Hepatocyte (in vitro differentiated cells): ENCODE data around the gene KBTBD2. TPM values are rescaled to one million over a fixed set of nuclear protein-coding genes. Genes with fewer than 3 reads are reported as not detected.
"Not testable (repeated sequence)": the region's sequence is repeated elsewhere in the genome, so short reads cannot be mapped to it uniquely, and the experiment has no call there.

ENCODE experiments used
- DNase-seq: peaks from one replicate; pipeline ENCODE4 v3.0.0-alpha.2; 2016; ENCODE audit warnings: low spot score
- H2AFZ ChIP-seq: fragments of 200-600 bp; sonication (generic); 2 replicates; pipeline ENCODE4 v1.6.0; 2016; ENCODE audit warnings: antibody characterized with exemption, mild to moderate bottlenecking
- H3K27ac ChIP-seq: fragments of 200-600 bp; sonication (generic); 2 replicates; pipeline ENCODE4 v1.5.1; 2016; ENCODE audit warnings: mild to moderate bottlenecking
- H3K27me3 ChIP-seq: fragments of 200-600 bp; sonication (generic); 2 replicates; pipeline ENCODE4 v1.6.1; 2016
- H3K36me3 ChIP-seq: fragments of 200-600 bp; sonication (generic); replicated peaks from 2 replicates; pipeline ENCODE4 v1.5.1; 2016; ENCODE audit warnings: low read depth; ENCODE audit not compliant: insufficient read depth
- H3K4me1 ChIP-seq: fragments of 200-600 bp; sonication (generic); 2 replicates; pipeline ENCODE4 v1.5.1; 2016; ENCODE audit warnings: mild to moderate bottlenecking, moderate library complexity; ENCODE audit not compliant: insufficient read depth
- H3K4me2 ChIP-seq: fragments of 200-600 bp; sonication (generic); 2 replicates; pipeline ENCODE4 v1.6.0; 2016
- H3K4me3 ChIP-seq: fragments of 200-600 bp; sonication (generic); 2 replicates; pipeline ENCODE4 v1.5.1; 2016; ENCODE audit warnings: mild to moderate bottlenecking
- H3K79me2 ChIP-seq: fragments of 200-600 bp; sonication (generic); 2 replicates; pipeline ENCODE4 v1.6.0; 2017; ENCODE audit warnings: mild to moderate bottlenecking
- H3K9me2 ChIP-seq: fragments of 200-600 bp; sonication (generic); replicated peaks from 2 replicates; pipeline ENCODE4 v1.6.0; 2017; ENCODE audit warnings: mild to moderate bottlenecking; ENCODE audit not compliant: insufficient read depth
- H3K9me3 ChIP-seq: fragments of 200-600 bp; sonication (generic); 2 replicates; pipeline ENCODE4 v1.5.1; 2016; ENCODE audit warnings: low read depth, mild to moderate bottlenecking
- H4K20me1 ChIP-seq: fragments of 200-600 bp; sonication (generic); 2 replicates; pipeline ENCODE4 v1.6.0; 2016; ENCODE audit warnings: mild to moderate bottlenecking; ENCODE audit not compliant: insufficient read depth, poor library complexity, severe bottlenecking
- CTCF ChIP-seq: fragments of 200-600 bp; sonication (generic); IDR thresholded peaks from 2 replicates; pipeline ENCODE4 v1.5.1; 2016; ENCODE audit warnings: antibody characterized with exemption, mild to moderate bottlenecking; ENCODE audit not compliant: poor library complexity
- EZH2 ChIP-seq: fragments of 200-600 bp; sonication (generic); IDR thresholded peaks from 2 replicates; pipeline ENCODE4 v1.6.1; 2016; ENCODE audit warnings: antibody characterized with exemption, mild to moderate bottlenecking, borderline replicate concordance
- EZH2phosphoT487 ChIP-seq: fragments of 200-600 bp; sonication (generic); IDR thresholded peaks from one replicate; pipeline ENCODE4 v1.6.1; 2018; ENCODE audit warnings: antibody characterized with exemption, mild to moderate bottlenecking, low read depth, moderate library complexity; ENCODE audit not compliant: unreplicated experiment, severe bottlenecking
- WGBS: methylation state at CpG from one replicate; pipeline ENCODE4 v1.1.6; 2016; ENCODE audit warnings: low lambda C conversion rate; ENCODE audit errors: missing lambda C conversion rate; 5-methylcytosine and 5-hydroxymethylcytosine counted together
- polyA plus RNA-seq: library from polyadenylated mRNA; unstranded; fragments of >200 nt; fragmentation: Nextera tagmentation; extraction: Ambion mirVana; gene quantifications from 2 replicates; pipeline ENCODE4 v1.2.1, GENCODE V29; 2016
- total RNA-seq: library from RNA; depleted of rRNA; stranded (reverse); fragments of >200 nt; gene quantifications from 2 replicates; pipeline ENCODE4 v1.2.3, GENCODE V29; 2014

The KBTBD2 gene
- total and polyA plus RNA-seq, 2 experiments from 2014 or later: 23.7 to 49.7 TPM

- Histone ChIP-seq H4K20me1 (peaks cover 75% of the 10 kb centered on the region), H3K4me3 (no peak overlapping the region), H3K9me3 (no peaks in the 10 kb centered on the region), H3K27me3 (no peaks in the 10 kb centered on the region), H3K27ac (no peak overlapping the region), H3K4me1 (peaks cover 31% of the 10 kb centered on the region), H2AFZ (no peak overlapping the region), H3K36me3 (no peaks in the 10 kb centered on the region), H3K9me2 (no peaks in the 10 kb centered on the region), H3K4me2 (peak overlapping the region; percentile 22), H3K79me2 (peaks cover 80% of the 10 kb centered on the region)
- no peak for DNase-seq
- TF ChIP-seq EZH2phosphoT487: no peak
- no peak for TF ChIP-seq EZH2
- TF ChIP-seq CTCF: no peak
- WGBS: 77% methylated on average over 3 of the region's 3 CpGs
Observed at GRCh38 chr7:32887395-32887794, 4.2 kb downstream of the KBTBD2 start.

- Histone ChIP-seq H2AFZ (no peak overlapping the region), H3K4me1 (peaks cover 3% of the 10 kb centered on the region), H4K20me1 (peaks cover 81% of the 10 kb centered on the region), H3K4me2 (no peak overlapping the region), H3K27me3 (no peaks in the 10 kb centered on the region), H3K9me3 (no peaks in the 10 kb centered on the region), H3K36me3 (no peaks in the 10 kb centered on the region), H3K27ac (no peak overlapping the region), H3K79me2 (peaks cover 100% of the 10 kb centered on the region), H3K9me2 (no peaks in the 10 kb centered on the region), H3K4me3 (no peak overlapping the region)
- 93% methylated on average over 2 of the region's 2 CpGs for WGBS
- DNase-seq: no peak
- TF ChIP-seq CTCF: no peak
- no peak for TF ChIP-seq EZH2
- TF ChIP-seq EZH2phosphoT487: no peak
Observed at GRCh38 chr7:32881074-32881982, 10.2 kb downstream of the KBTBD2 start.

GRCh38 chr7:32879460-32879859 lies 12.1 kb downstream of the KBTBD2 start:
- peaks cover 62% of the 10 kb centered on the region for H4K20me1 ChIP-seq
- no peaks in the 10 kb centered on the region for H3K36me3 ChIP-seq
- H3K79me2 ChIP-seq: peaks cover 100% of the 10 kb centered on the region
- H3K4me1 ChIP-seq: no peaks in the 10 kb centered on the region
- no peaks in the 10 kb centered on the region for H3K9me3 ChIP-seq
- no peak overlapping the region for H3K4me3 ChIP-seq
- H3K27ac ChIP-seq: no peak overlapping the region
- no peak overlapping the region for H3K4me2 ChIP-seq
- TF ChIP-seq EZH2 (no peak), CTCF (no peak), EZH2phosphoT487 (no peak)
- H3K9me2 ChIP-seq: no peaks in the 10 kb centered on the region
- WGBS: 75% methylated on average over 2 of the region's 2 CpGs
- DNase-seq: no peak
- no peaks in the 10 kb centered on the region for H3K27me3 ChIP-seq
- no peak overlapping the region for H2AFZ ChIP-seq

- not testable (repeated sequence) for H3K4me2 ChIP-seq, H3K4me3 ChIP-seq, H2AFZ ChIP-seq, H3K36me3 ChIP-seq, H3K9me2 ChIP-seq, DNase-seq, H3K4me1 ChIP-seq, H3K27me3 ChIP-seq, H3K9me3 ChIP-seq, H3K27ac ChIP-seq
- peaks cover 94% of the 10 kb centered on the region for H3K79me2 ChIP-seq
- H4K20me1 ChIP-seq: peaks cover 48% of the 10 kb centered on the region
- 94% methylated on average over 8 of the region's 8 CpGs for WGBS
Observed at GRCh38 chr7:32878023-32878422, 13.5 kb downstream of the KBTBD2 start.
